Activated T-cell treated with anti-CD3 and anti-CD28 coated beads for 48 hours (primary cell): ENCODE measurements around the gene OXNAD1.

Source experiments
- DNase-seq: peaks from one replicate; pipeline ENCODE4 v3.0.0-alpha.2; 2020; ENCODE audit warnings: low read depth

The OXNAD1 gene

GRCh38 chr3:16247282-16248061, 17.5 kb upstream of the OXNAD1 start:
- peak; percentile 72 for DNase-seq

- DNase-seq = no peak
These were observed 16.5 kb upstream of the OXNAD1 start for GRCh38 chr3:16248556-16248955.

GRCh38 chr3:16249336-16249735, 15.7 kb upstream of the OXNAD1 start:
- no peak for DNase-seq

- no peak for DNase-seq
These were observed 15.1 kb upstream of the OXNAD1 start for GRCh38 chr3:16249886-16250285.

GRCh38 chr3:16251316-16252085, 13.5 kb upstream of the OXNAD1 start:
- DNase-seq = no peak

- no peak for DNase-seq
These were observed 12.6 kb upstream of the OXNAD1 start for GRCh38 chr3:16252243-16252978.

GRCh38 chr3:16252988-16253387, 12.0 kb upstream of the OXNAD1 start:
- no peak for DNase-seq

- DNase-seq = no peak
These were observed 11.4 kb upstream of the OXNAD1 start for GRCh38 chr3:16253601-16254000.

GRCh38 chr3:16254916-16255315, 10.1 kb upstream of the OXNAD1 start:
- no peak for DNase-seq

- no peak for DNase-seq
These were observed 9.7 kb upstream of the OXNAD1 start for GRCh38 chr3:16255326-16255725.

- DNase-seq = no peak
These were observed 9.3 kb upstream of the OXNAD1 start for GRCh38 chr3:16255726-16256125.

GRCh38 chr3:16257309-16257708, 7.7 kb upstream of the OXNAD1 start:
- DNase-seq = no peak

- DNase-seq = no peak
These were observed 6.8 kb upstream of the OXNAD1 start for GRCh38 chr3:16258177-16258576.

GRCh38 chr3:16258866-16259265, 6.1 kb upstream of the OXNAD1 start:
- no peak for DNase-seq

GRCh38 chr3:16260046-16260445, 5.0 kb upstream of the OXNAD1 start:
- DNase-seq = no peak

GRCh38 chr3:16262174-16262573, 2.8 kb upstream of the OXNAD1 start:
- no peak for DNase-seq

GRCh38 chr3:16264174-16264707, 771 bp upstream of the OXNAD1 start:
- DNase-seq = no peak

- DNase-seq = no peak
These were observed 409 bp downstream of the OXNAD1 start for GRCh38 chr3:16265455-16265786.

- DNase-seq = no peak
These were observed 1.7 kb downstream of the OXNAD1 start for GRCh38 chr3:16266714-16267113.

GRCh38 chr3:16270855-16271254, 5.8 kb downstream of the OXNAD1 start:
- DNase-seq = no peak

GRCh38 chr3:16272588-16272987, 7.6 kb downstream of the OXNAD1 start:
- DNase-seq = no peak

GRCh38 chr3:16273867-16274266, 8.9 kb downstream of the OXNAD1 start:
- no peak for DNase-seq

- DNase-seq = no peak
These were observed 12.5 kb downstream of the OXNAD1 start for GRCh38 chr3:16277471-16277870.
